Fibroblast of peridontal ligament (primary cell): Measurements from ENCODE around the gene NELFA.

ENCODE experiments used
- DNase-seq: peaks from one replicate; pipeline ENCODE4 v3.0.0-alpha.2; 2010; ENCODE audit errors: extremely low read depth

The NELFA gene

DNA sequence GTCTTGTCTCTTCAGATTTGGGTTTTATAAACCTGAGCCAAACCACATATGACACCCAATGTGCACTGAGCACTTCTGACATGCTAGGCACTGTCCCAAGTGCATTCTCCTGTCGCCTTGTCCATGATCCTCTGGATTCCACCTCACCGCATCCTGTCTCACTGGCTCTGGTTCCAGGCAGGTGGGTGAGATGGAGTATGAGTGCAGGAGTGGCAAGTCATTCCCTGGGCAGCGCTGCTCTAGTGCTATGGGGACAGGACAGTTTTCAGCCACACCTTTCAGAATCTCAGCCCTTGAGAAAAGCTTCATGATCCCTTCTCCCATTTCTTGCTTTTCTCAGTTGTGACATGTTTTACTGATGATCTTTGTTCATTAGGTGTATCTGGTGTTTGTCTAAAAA lies 71.2 kb downstream of the NELFA start:
- DNase-seq: no peak

- DNase-seq: no peak
These were observed 75.1 kb downstream of the NELFA start for GRCh38 chr4:1933700-1934099.

- DNase-seq: no peak
These were observed 76.0 kb downstream of the NELFA start for GRCh38 chr4:1932736-1933135.
